NCI-H2196 (cell line): ENCODE measurements around the gene INAFM1.

Experiments
- DNase-seq: peaks from one replicate; lab custom pipeline; 2025; ENCODE audit not compliant: unreplicated experiment; lab: John Stamatoyannopoulos, UW

The INAFM1 gene

GRCh38 chr19:47309608-47310007 is 34.9 kb downstream of the INAFM1 start, which contains the start of gene C5AR1:
C5AR1 (plus strand) TSS chr19:47309861; CDS start chr19:47309896, 35 bp downstream.
- no peak for DNase-seq

DNA sequence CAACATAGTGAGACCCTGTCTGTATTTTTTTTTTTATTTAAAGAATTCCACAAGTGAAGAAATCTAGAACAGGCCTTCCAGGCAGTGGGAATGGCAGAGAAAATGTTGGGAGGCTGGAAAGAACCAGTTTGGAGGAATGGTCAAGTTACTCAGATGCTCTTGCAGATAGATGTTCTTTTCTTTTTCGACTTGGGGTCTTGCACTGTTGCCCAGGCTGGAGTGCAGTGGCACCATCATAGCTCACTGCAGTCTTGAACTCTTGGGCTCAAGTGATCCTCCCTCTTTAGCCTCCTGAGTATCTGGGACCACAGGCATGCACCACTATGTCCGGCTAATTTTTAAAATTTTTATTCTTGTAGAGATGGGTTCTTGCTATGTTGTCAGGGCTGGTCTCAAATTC is 35.6 kb downstream of the INAFM1 start:
- DNase-seq: no peak

DNA sequence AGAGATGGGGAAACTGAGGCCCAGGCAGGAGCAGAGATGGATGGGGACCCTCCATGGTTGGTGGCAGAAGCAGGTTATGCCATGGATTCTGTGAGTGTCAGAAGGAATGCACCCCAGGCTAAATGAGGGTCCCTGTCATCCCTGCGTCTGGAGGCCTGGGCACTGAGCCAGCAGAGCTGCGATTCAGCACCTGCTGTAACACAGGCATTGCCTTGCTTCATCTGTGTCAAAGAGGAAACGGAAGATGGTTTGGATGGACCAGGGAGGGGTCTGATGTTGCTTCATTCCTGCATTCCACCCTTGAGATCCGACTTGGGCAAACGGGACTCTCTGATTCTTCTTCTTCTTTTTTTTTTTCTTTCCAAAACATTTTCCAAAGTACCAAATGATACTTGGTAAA is 36.1 kb downstream of the INAFM1 start:
- DNase-seq: peak; percentile 56

GRCh38 chr19:47312366-47313006 is 37.8 kb downstream of the INAFM1 start:
- DNase-seq: no peak

DNA sequence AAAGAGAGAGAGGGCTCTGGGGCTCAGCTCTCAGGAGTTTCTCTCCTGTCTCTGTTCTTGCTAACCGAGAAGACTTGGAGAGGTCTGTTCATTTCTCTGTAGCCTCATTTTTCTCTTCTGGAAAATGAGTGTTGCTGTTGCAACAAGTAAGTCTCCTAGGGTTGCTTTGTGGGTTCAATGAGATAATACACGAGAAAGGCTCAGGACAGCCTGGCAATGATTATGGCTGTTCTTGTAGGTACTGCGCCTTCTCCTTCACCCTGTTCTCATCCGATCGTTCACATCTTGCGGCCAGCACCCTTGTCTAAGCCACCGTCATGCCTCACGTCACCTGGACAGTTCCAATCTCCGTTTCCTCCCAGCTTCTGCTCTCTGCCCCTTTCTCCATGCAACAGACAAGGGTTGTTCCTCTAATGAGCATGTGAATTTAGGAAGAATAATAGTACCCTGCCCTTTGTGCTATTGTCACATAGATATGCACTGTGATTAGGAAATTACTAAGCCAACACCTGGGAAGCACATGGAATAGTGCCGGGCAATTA is 39.1 kb downstream of the INAFM1 start:
- no peak for DNase-seq

DNA sequence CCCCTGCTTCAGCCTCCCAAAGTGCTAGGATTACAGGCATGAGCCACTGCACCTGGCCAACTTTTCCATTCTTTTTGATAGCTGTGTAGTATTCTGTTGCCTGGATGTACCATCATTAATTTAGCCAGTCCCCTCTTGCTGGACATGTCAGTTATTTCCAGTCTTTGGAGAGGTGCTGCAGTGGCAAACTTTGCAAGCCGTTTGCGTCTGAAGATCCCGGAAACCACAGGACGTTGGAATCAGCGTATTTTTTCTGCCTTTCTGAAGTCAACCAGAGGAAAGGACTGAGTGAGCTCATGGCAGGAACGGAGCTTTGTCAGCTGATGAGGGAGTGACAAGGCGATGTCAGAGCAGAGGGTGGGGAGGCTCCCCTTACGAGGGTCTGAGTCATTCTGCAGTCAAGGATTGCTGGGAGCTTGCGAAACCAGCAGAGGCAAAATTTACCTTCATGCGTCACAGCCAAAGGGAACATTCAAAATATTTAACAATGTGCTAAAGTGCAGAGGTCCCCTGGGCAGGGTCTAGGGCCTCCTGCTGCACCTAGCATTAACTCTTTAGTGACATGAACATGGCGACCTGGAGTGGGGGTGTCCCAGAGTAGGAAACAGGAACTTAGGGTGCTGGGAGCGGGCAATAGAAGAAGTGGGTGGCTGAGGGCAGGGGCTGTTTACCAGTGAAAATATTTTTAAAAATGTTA is 40.6 kb downstream of the INAFM1 start:
- DNase-seq: no peak

- no peak for DNase-seq
Measured at GRCh38 chr19:47316513-47316912, 41.8 kb downstream of the INAFM1 start.

GRCh38 chr19:47319923-47320871 is 45.5 kb downstream of the INAFM1 start:
- no peak for DNase-seq

- DNase-seq: no peak
Measured at GRCh38 chr19:47321630-47322029, 46.9 kb downstream of the INAFM1 start.

GRCh38 chr19:47322058-47322457 is 47.4 kb downstream of the INAFM1 start:
- no peak for DNase-seq

GRCh38 chr19:47323409-47323808 is 48.7 kb downstream of the INAFM1 start:
- no peak for DNase-seq

DNA sequence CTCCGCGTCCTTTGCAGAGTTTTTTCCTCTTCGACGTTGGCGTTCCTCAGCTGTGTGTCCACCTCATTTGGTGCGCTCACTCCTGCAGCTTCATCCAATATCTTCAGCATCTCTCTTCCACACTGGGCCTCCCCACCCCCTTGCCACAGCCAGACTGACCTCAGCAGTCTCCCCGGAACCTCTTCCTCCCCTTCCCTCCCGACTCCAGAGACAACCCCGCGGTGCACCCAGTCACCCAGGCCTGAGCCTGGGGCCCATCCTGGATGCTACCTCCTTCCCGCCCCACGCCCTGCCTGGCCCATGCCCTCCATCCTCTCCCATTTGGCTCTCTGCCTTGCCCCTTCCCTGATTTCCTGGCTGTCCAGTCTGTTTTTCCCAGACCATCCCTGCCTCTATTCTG is 49.2 kb downstream of the INAFM1 start:
- DNase-seq: no peak

GRCh38 chr19:47324502-47324901 is 49.8 kb downstream of the INAFM1 start:
- DNase-seq: no peak
